T follicular helper cell (primary cell): ENCODE data around the gene STAT2.
A peak's percentile ranks its signal among the peaks of the same experiment; 100 is the strongest.
"Not testable (repeated sequence)": the region's sequence is repeated elsewhere in the genome, so short reads cannot be mapped to it uniquely, and the experiment has no call there.

Source experiments
- DNase-seq: peaks from one replicate; pipeline ENCODE4 v3.0.0-alpha.2; 2020; ENCODE audit warnings: low read depth

Gene STAT2

GRCh38 chr12:56330936-56331490 lies 28.9 kb downstream of the STAT2 start:
- DNase-seq: no peak

- no peak for DNase-seq
Observed at GRCh38 chr12:56326533-56326932, 33.4 kb downstream of the STAT2 start.

GRCh38 chr12:56326126-56326525 lies 33.8 kb downstream of the STAT2 start:
- DNase-seq: no peak

GRCh38 chr12:56324206-56324605 lies 35.7 kb downstream of the STAT2 start:
- no peak for DNase-seq

GRCh38 chr12:56321610-56322009 lies 38.3 kb downstream of the STAT2 start:
- not testable (repeated sequence) for DNase-seq

- no peak for DNase-seq
Observed at GRCh38 chr12:56321027-56321426, 38.9 kb downstream of the STAT2 start.

- no peak for DNase-seq
Observed at GRCh38 chr12:56317675-56318074, 42.2 kb downstream of the STAT2 start.

GRCh38 chr12:56315622-56316473 lies 44.1 kb downstream of the STAT2 start, which contains the start of gene CNPY2:
TSS of gene CNPY2 (minus strand) at chr12:56315988. CDS start at chr12:56315217, 771 bp downstream.
- peak; percentile 89 for DNase-seq

GRCh38 chr12:56315249-56315621 lies 44.7 kb downstream of the STAT2 start:
- no peak for DNase-seq

- DNase-seq: no peak
Observed at GRCh38 chr12:56311003-56311402, 48.9 kb downstream of the STAT2 start.

- no peak for DNase-seq
Observed at GRCh38 chr12:56308714-56309113, 51.2 kb downstream of the STAT2 start.

GRCh38 chr12:56307221-56307965 lies 52.5 kb downstream of the STAT2 start:
- no peak for DNase-seq

GRCh38 chr12:56304872-56305590 lies 54.9 kb downstream of the STAT2 start:
- DNase-seq: no peak

- no peak for DNase-seq
Observed at GRCh38 chr12:56304276-56304675, 55.6 kb downstream of the STAT2 start.

- no peak for DNase-seq
Observed at GRCh38 chr12:56300644-56301464, 59.1 kb downstream of the STAT2 start.

- DNase-seq: peak; percentile 99
Observed at GRCh38 chr12:56299853-56300643, 59.9 kb downstream of the STAT2 start, which contains the start of gene CS. TSS of gene CS (minus strand) at chr12:56300330. CDS start at chr12:56300201, 129 bp downstream.

- DNase-seq: no peak
Observed at GRCh38 chr12:56299308-56299852, 60.5 kb downstream of the STAT2 start.

GRCh38 chr12:56298828-56299227 lies 61.1 kb downstream of the STAT2 start:
- no peak for DNase-seq

GRCh38 chr12:56297400-56297799 lies 62.5 kb downstream of the STAT2 start:
- DNase-seq: no peak

- DNase-seq: no peak
Observed at GRCh38 chr12:56296295-56296694, 63.6 kb downstream of the STAT2 start.
